Right lobe of liver (tissue), 6 donors: ENCODE data around the gene FGR. TPM values are rescaled to one million over a fixed set of nuclear protein-coding genes. Genes with fewer than 3 reads are reported as not detected.

Experiments
- ATAC-seq, 4 donors: fragments of 200-7000 bp; cut with Tn5 transposase; one replicate each; pipeline ENCODE4 v1.9.1; 2020; ENCODE audit warnings: mild to moderate bottlenecking in 4 of 4, moderate library complexity in 4 of 4
- DNase-seq, 3 donors: peaks; one replicate each; pipeline ENCODE4 v3.0.0-alpha.2; 2020
- H3K27ac ChIP-seq, 3 donors: fragments of 200-600 bp; one replicate each; pipeline ENCODE4 v1.8.0; 2022
- H3K27me3 ChIP-seq, 2 donors: fragments of 200-600 bp; one replicate each; pipeline ENCODE4 v1.8.0; 2022
- H3K36me3 ChIP-seq, 4 donors: fragments of 200-600 bp; sonication (generic) in 1 of 4; one replicate each; pipeline versions ENCODE4 v1.5.1 to v1.8.0; 2017 to 2022; ENCODE audit warnings: control low read depth in 1 of 4
- H3K4me1 ChIP-seq, 4 donors: fragments of 200-600 bp; sonication (generic) in 1 of 4; one replicate each; pipeline versions ENCODE4 v1.5.1 to v1.8.0; 2017 to 2022; ENCODE audit warnings: control low read depth in 1 of 4
- H3K4me3 ChIP-seq, 3 donors: fragments of 200-600 bp; one replicate each; pipeline ENCODE4 v1.8.0; 2022
- H3K9me3 ChIP-seq, 4 donors: fragments of 200-600 bp; sonication (generic) in 1 of 4; one replicate each; pipeline versions ENCODE4 v1.5.1 to v1.8.0; 2017 to 2022; ENCODE audit warnings: control low read depth in 1 of 4
- CTCF ChIP-seq, 4 donors: fragments of 200-600 bp in 3 of 4; fragments of 450-650 bp in 1 of 4; IDR thresholded peaks; one replicate each; pipeline versions ENCODE4 v1.5.1 to v1.8.0; 2016 to 2022; ENCODE audit warnings: antibody characterized with exemption in 4 of 4, mild to moderate bottlenecking in 2 of 4
- POLR2A ChIP-seq: fragments of 450-650 bp; IDR thresholded peaks from one replicate; pipeline ENCODE4 v1.6.1; 2017; ENCODE audit warnings: antibody characterized with exemption, mild to moderate bottlenecking
- WGBS: methylation state at CpG from one replicate; pipeline ENCODE4 v1.1.6; 2018; ENCODE audit warnings: low coverage, low lambda C conversion rate; ENCODE audit not compliant: insufficient coverage; ENCODE audit errors: missing lambda C conversion rate; 5-methylcytosine and 5-hydroxymethylcytosine counted together
- intact Hi-C, 2 donors: fragments of 100-400 bp; cut with DNase I; formaldehyde crosslinking; loops; one replicate each; pipeline versions ENCODE4 v1.11.2 to v1.14.1; 2022
- total RNA-seq, 6 experiments: library from RNA; depleted of rRNA in 2 of 6; stranded (reverse); fragments of >200 nt in 2 of 6; fragmentation: NEBNext Ultra II Directional in 3 of 6; extraction: Animal tissue kit (Norgen Biotek cat#: 25700) in 3 of 6; gene quantifications; one replicate each; pipeline versions ENCODE4 v1.1.0 to v1.2.4, GENCODE V29; 2016 to 2023
- donor health status: DM: no; HTN: yes; CAD: no.
- donor health status: DM: no; HTN: no; CAD: no.
- donor health status: DM: no; HTN: no; CAD: no.
- donor health status: DM: no; HTN: yes; CAD: no.
- donor health status: DM: no; HTN: yes; CAD: no.

FGR gene
- total RNA-seq, 6 experiments from 2014 or later = 2.5 to 10.0 (median 6.3) TPM

- H3K9me3 ChIP-seq = no peaks in the 10 kb centered on the region
- intact Hi-C loops = loop anchor here in 1 of 2 donors (10.0 kb wide), 1 partner anchor 115 kb away; no protein-coding TSS in a partner anchor
- peak in 1 of 3 donors; percentile 17 for DNase-seq
- no peak overlapping the region for H3K4me3 ChIP-seq
- WGBS = 71% methylated on average over 3 of the region's 4 CpGs
- ATAC-seq = no peak
- H3K27ac ChIP-seq = no peak overlapping the region
- peaks cover 0 to 21% (median 5%) of the 10 kb centered on the region in 4 donors for H3K4me1 ChIP-seq
- no peaks in the 10 kb centered on the region for H3K27me3 ChIP-seq
- H3K36me3 ChIP-seq = no peaks in the 10 kb centered on the region
- no peak for TF ChIP-seq POLR2A
- TF ChIP-seq CTCF (IDR thresholded peaks at IDR 0.05) = no peak
Measured at GRCh38 chr1:27669876-27670275, 34.9 kb upstream of the FGR start.

- peaks cover 0 to 21% (median 5%) of the 10 kb centered on the region in 4 donors for H3K4me1 ChIP-seq
- intact Hi-C loops = loop anchor here in 1 of 2 donors (10.0 kb wide), 1 partner anchor 114 kb away; no protein-coding TSS in a partner anchor
- ATAC-seq = peak; percentile 47 to 58 (median 52)
- H3K36me3 ChIP-seq = no peaks in the 10 kb centered on the region
- DNase-seq = peak; percentile 79 to 84 (median 82)
- no peaks in the 10 kb centered on the region for H3K27me3 ChIP-seq
- no peaks in the 10 kb centered on the region for H3K9me3 ChIP-seq
- H3K4me3 ChIP-seq = peak overlapping the region in 2 of 3 donors; percentile 35 to 43
- 11% methylated on average over 27 of the region's 36 CpGs for WGBS
- TF ChIP-seq CTCF (IDR thresholded peaks at IDR 0.05) = peak; percentile 71 to 89 (median 83)
- TF ChIP-seq POLR2A = no peak
- H3K27ac ChIP-seq = peak overlapping the region in 1 of 3 donors; percentile 44
Measured at GRCh38 chr1:27668808-27669723, 34.1 kb upstream of the FGR start.

GRCh38 chr1:27668121-27668807, 33.3 kb upstream of the FGR start:
- Histone ChIP-seq H3K4me3 (no peak overlapping the region), H3K9me3 (no peaks in the 10 kb centered on the region), H3K36me3 (no peaks in the 10 kb centered on the region), H3K4me1 (peaks cover 0 to 21% (median 5%) of the 10 kb centered on the region in 4 donors), H3K27ac (no peak overlapping the region), H3K27me3 (no peaks in the 10 kb centered on the region)
- TF ChIP-seq POLR2A = no peak
- TF ChIP-seq CTCF (IDR thresholded peaks at IDR 0.05) = no peak
- no CpG with 5 or more reads among the region's 42 CpGs for WGBS
- no peak for ATAC-seq
- intact Hi-C loops = loop anchor here in 1 of 2 donors (10.0 kb wide), 1 partner anchor 113 kb away; no protein-coding TSS in a partner anchor
- DNase-seq = peak in 1 of 3 donors; percentile 42

- ATAC-seq = no peak
- no peaks in the 10 kb centered on the region for H3K36me3 ChIP-seq
- no peaks in the 10 kb centered on the region for H3K9me3 ChIP-seq
- H3K27ac ChIP-seq = no peak overlapping the region
- no peaks in the 10 kb centered on the region for H3K27me3 ChIP-seq
- WGBS = 56% methylated on average over 6 of the region's 6 CpGs
- DNase-seq = no peak
- H3K4me3 ChIP-seq = no peak overlapping the region
- no peak for TF ChIP-seq CTCF (IDR thresholded peaks at IDR 0.05)
- intact Hi-C loops = loop anchor here in 1 of 2 donors (10.0 kb wide), 1 partner anchor 112 kb away; no protein-coding TSS in a partner anchor
- peaks cover 0 to 14% (median 3%) of the 10 kb centered on the region in 4 donors for H3K4me1 ChIP-seq
Measured at GRCh38 chr1:27666791-27667254, 31.8 kb upstream of the FGR start.
